Uterine smooth muscle cell (primary cell): ENCODE data around the gene SDHD. TPM values are rescaled to one million over a fixed set of nuclear protein-coding genes. Genes with fewer than 3 reads are reported as not detected.

Experiments
- total RNA-seq: library from RNA; depleted of rRNA; stranded (reverse); fragments of >200 nt; gene quantifications from 2 replicates; pipeline ENCODE4 v1.2.3, GENCODE V29; 2014

Gene SDHD
- 127 and 142 TPM in 2 replicates for total RNA-seq

DNA sequence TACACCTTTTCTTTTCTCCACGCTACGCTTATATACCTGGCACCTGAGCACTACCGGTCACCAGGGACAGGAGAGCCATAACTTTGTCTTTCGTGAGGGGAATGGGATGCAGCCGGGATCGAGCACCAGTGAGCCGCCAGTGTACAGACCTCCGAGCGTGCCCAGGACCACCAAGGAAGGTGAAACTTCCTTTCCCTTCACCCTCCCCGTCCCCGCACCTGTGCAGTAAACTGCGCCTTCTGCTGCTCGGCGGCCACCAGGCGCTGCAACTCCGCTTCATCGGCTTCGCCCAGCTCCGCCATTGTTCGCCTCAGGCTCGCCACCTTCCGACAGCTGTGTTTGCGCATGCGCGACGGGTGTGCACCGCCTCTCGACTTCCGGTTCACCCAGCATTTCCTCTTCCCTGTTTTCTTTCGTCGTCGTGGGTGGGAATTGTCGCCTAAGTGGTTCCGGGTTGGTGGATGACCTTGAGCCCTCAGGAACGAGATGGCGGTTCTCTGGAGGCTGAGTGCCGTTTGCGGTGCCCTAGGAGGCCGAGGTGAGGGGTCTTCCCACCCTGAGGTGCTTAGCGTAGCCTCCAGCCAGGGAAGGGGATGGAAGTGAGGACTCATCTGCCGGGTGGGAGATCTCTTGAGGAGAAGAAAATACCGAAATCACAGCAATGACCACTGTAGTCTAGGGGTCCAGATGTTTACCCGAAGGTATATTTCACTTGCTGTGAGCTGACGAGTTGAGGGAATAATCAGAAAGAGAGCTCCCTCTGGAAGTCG lies at the start of gene SDHD, which contains the start of gene TIMM8B:
Gene SDHD (plus strand): TSS at position 452 of the 770 bp plus-strand sequence. CDS start 35 bp downstream, at position 487.
Gene TIMM8B (minus strand): TSS at position 335 of the 770 bp plus-strand sequence. CDS start 33 bp downstream, at position 302.

DNA sequence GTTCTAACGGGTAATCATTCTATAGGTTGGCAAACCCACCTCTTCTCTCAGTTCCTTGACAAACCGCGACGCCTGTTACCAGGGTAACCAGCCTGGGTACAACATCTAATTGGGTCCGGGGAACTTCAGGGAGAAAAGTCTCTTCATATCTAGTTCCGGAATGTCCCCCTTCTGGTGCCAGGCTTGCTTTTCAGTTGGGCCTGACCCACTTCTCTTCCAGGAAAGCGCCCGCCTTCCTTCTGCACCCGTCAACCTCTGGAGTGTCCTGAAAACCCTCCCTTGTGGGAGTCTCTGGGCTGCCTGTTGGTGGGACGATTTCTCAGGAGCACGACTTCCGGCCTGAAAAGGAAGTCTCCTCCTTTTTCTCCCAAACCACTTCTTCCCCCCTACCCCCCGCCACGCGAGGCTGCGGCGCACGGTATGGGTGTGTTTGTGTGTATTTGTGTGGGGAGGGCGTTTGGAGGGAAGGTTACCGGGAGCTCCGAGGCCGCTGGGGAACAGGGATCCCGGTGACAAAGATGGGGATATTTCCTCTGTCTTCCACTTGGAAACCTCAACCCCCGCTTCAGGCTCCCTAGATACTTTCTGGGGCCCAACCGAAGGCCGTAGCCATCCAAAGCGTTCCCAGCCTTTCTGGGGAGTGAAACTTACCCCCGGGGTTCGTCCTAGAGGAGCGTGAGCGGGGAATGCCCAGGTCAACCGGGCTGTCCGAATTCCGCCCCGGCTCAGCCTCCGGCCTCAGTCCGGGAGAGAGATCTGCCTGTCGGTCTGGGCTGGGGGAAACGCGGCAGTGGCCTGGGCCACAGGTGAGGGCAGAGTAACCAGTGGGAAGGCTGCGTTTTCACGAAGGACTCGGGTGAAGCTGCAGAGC lies 12.5 kb upstream of the SDHD start, which contains the start of the genes NKAPD1 and PIH1D2:
Gene NKAPD1 (plus strand): TSS at position 359 of the 871 bp plus-strand sequence. CDS start 1,276 bp downstream, outside the sequence.
Gene PIH1D2 (minus strand): TSS at position 77 of the 871 bp plus-strand sequence. CDS start 843 bp downstream, outside the sequence.

Other genes starting within 250 kb of the SDHD start
- gene ALG9, start 215.3 kb upstream of the SDHD start, total RNA-seq: 39.1 and 39.3 TPM in 2 replicates
- gene FDXACB1, start 207.7 kb upstream of the SDHD start, total RNA-seq: 2.7 and 4.2 TPM in 2 replicates
- 7.0 and 9.0 TPM in 2 replicates for gene CFAP68, start 207.3 kb upstream of the SDHD start, total RNA-seq
- gene CRYAB, start 175.1 kb upstream of the SDHD start, total RNA-seq: 2.5 and 6.0 TPM in 2 replicates
- 0.25 TPM in 1 of 2 replicates, not detected in the other for gene HSPB2, start 174.1 kb upstream of the SDHD start, total RNA-seq
- gene C11orf52, start 168.0 kb upstream of the SDHD start, total RNA-seq: 0.11 and 0.25 TPM in 2 replicates
- 9.3 and 16.0 TPM in 2 replicates for gene DIXDC1, start 149.5 kb upstream of the SDHD start, total RNA-seq
- 29.6 and 46.5 TPM in 2 replicates for gene DLAT, start 61.5 kb upstream of the SDHD start, total RNA-seq
- 0.87 and 2.2 TPM in 2 replicates for gene PIH1D2, start 12.9 kb upstream of the SDHD start, total RNA-seq
- gene NKAPD1, start 12.6 kb upstream of the SDHD start, total RNA-seq: 25.7 and 25.9 TPM in 2 replicates
- 34.0 and 38.1 TPM in 2 replicates for gene TIMM8B, start 117 bp upstream of the SDHD start, total RNA-seq
- 2.0 and 2.3 TPM in 2 replicates for gene IL18, start 77.2 kb downstream of the SDHD start, total RNA-seq
- gene TEX12, start 80.5 kb downstream of the SDHD start, total RNA-seq: 0.11 and 0.25 TPM in 2 replicates
- gene BCO2, start 88.6 kb downstream of the SDHD start, total RNA-seq: 6.1 and 15.3 TPM in 2 replicates
- 58.4 and 86.8 TPM in 2 replicates for gene PTS, start 139.6 kb downstream of the SDHD start, total RNA-seq
- gene PLET1, start 174.0 kb downstream of the SDHD start, total RNA-seq: not detected in 2 replicates